GM18858 (cell line): ENCODE data around the gene SLC16A9.
"Not testable (repeated sequence)": the region's sequence is repeated elsewhere in the genome, so short reads cannot be mapped to it uniquely, and the experiment has no call there.

Source experiments
- ATAC-seq: cut with Tn5 transposase; IDR thresholded peaks from one replicate; pipeline ENCODE4 v1.9.1; 2021; ENCODE audit not compliant: unreplicated experiment

Gene SLC16A9

DNA sequence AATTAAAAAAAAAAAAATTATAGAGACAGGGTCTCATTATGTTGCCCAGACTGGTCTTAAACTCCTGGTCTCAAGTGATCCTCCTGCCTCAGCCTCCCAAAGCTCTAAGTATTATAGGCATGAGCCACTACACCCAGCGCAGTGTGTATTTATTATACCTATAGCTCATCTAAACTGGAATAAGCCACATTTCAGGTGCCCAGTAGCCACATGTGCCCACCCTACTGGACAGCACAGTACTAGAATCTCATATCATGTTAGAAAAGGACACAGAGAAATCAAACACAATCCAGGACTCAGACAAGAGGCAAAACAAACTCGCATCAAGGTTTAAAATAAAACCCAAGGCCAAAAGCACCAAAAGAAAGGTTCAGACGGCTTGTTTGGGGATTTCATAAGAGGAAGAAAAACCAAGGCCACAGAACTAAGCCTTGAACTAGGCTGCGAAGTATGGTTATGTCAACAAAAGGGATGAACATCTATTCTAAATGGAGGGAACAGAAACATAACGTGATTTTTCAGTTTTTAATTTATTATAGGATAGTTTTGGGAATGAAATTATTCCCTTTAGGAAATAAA lies 32.3 kb downstream of the SLC16A9 start:
- no peak for ATAC-seq

DNA sequence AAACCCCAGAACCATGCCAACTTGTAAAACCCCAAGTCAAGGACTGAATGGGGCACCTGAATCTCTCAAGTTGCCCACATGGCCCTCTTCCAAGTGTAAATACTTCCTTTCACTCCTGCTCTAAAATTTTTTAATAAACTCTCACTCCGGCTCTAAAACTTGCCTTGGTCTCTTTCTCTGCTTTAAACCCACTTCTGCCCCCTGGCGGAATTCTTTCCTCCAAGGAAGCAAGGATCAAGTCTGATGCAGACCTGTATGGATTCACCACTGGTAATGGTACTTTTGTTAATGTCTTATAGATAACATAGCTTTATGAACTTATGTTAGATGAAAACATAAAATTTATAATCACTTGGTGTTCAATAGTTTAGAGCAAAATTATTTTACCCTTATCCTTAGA lies 33.8 kb downstream of the SLC16A9 start:
- ATAC-seq: no peak

DNA sequence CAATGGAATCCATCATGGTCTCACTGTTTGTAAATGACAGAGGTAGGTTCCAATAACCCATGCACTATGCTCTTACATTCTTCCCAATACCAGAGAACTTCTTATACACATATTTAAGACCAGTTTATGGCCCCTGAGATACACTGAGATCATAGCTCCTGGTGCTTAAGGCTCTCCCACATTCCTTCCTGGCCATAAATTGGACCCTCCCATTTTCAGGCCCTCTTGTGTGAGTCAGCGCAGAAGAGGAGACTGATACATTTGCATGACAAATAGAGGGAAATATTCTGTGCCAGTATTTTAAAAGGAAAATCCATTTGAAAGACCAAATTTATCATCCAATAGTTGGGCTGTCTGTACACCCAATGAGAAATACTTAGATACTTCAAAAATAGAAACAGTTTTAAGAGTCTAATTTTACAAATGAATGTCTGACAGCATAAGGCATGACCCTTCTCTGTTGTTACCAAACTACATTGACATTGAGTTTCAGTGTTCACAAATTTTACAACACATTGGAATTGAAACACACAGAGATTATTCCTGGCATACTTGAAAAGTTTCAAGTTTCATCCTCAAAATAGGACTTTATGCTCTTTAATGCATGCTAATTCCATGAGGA lies 35.3 kb downstream of the SLC16A9 start:
- no peak for ATAC-seq

DNA sequence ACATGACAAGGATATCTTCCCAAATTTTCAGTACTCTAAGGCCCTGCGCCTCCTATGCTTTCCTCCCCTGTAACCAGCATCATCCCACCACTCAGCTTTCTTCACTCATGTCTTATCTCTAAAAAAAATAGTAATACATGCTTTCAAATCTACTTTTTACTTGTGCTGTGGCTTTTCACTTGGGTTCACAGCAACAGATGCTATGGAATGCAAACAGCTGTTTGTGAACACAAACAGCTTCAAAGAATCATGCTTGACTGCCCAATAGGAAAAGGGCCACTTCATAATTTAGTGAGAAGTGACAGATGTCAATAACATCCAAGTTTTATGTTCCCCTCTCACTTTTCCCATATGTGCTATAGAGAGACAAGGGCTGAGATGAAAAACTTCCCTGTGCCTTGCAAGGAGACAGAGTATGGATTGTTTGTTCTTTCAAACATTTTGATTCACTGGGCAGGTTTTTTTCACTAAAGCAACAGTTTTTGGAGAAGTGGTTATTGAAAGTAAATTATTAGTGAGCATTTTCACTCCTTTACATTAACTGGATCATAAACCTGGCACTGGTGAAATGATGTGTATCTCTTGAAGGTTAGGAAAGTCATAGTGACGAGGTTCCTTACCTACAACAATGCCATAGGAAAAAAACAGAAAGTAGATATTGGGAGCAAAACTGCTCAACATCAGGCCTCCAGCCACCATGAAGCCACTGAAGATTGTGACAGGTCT lies 37.3 kb downstream of the SLC16A9 start:
- ATAC-seq: peak; percentile 59

DNA sequence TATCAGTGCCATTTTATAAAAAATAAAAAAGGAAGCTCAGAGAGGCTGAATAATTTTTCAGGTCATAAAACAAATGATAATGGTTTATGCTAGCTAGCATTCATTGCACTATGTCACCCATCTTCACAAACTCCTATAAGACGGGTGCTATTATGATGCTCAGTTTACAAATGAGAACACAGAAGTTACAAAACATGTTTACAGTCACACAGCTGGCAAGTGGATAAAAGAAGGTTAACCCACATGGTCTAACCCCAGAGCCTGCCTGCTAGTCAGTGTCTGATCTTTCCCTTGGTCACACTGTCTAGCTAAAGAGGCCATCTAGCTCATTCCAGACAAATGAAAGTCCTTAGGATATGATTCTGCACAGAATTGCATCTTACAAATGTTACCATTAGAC lies 39.4 kb downstream of the SLC16A9 start:
- ATAC-seq: no peak

DNA sequence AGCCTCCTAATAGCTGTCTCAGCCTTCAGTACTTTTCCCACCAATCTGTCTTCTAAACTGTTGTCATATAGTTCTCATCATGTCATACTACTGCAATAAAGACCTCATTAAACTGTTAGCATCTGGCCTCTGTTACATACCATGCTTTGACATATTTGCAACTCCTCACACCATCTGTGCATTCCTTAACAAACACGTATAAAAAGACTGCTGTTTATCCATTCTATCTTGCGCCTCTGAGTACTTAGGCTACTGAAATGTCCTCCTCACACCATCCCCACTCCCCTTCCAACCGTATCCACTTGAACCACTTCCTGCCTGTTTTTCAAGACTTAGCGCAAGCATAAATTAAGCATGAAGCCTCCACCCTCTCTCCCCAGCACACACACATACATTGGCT lies 41.6 kb downstream of the SLC16A9 start:
- no peak for ATAC-seq

DNA sequence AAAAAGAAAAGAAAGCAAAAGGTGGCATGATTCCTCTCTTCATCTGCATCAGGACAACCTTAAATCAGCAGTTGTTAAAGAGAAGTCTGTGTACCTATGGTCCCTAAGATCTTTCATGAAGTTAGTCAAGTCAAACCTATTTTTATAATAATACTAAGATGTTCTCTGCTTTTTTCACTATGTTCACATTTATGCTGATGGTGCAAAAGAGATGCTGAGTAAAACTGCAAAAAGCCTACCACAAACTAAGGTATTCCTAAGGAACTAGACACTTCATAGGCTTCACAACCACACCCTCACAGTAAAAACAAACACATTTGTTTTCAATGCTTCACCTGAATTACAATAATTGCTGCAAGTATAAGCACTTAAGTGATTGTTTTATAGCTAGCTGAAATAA lies 43.3 kb downstream of the SLC16A9 start:
- ATAC-seq: no peak

DNA sequence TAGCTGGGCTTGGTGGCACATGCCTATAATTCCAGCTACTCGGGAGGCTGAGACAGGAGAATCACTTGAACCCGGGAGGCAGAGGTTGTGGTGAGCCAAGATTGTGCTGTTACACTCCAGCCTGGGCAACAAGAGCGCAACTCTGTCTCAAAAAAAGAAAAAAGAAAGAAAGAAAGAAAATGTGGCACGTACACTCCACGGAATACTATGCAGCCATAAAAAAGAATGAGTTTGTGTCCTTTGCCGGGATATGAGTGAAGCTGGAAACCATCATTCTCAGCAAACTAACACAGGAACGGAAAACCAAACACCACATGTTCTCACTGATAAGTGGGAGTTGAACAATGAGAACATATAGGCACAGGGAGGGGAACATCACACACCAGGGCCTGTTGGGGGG lies 46.4 kb downstream of the SLC16A9 start:
- not testable (repeated sequence) for ATAC-seq

DNA sequence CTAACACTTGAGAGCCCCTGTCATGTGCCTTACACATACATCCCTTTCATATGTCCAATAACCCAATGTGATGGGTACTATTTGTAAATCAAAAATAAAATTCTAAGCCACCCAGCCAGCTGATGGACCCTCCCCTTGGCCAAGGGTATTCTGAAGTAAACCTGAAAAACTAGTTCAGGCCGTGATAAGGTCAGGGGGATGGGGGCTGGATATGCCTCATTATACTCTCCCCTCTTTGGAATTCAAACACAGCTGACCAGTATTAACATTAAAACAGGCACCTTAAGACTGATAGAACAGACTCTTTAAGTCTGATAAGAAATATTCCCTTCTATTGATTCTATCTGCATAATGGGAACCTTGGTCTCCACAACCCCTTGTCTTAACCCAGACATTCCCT lies 51.9 kb downstream of the SLC16A9 start:
- ATAC-seq: no peak

DNA sequence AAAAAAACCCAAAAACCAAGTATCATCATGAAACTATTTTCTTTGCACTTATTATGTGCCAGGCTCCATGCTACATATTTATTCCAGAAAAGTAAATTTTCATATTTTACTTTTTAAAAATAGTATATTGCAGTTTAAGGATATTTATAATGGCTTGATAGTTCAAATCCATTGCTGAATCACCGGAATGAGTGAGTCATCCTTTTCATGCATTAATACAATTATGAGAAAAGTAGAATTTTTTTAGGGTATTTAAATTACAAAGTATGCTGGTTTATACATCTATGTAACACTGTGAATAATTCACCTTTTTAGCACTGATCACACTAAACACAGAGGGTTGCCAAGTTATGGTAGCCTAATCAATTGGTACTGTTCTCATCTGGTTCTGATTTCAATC lies 54.3 kb downstream of the SLC16A9 start:
- ATAC-seq: no peak

DNA sequence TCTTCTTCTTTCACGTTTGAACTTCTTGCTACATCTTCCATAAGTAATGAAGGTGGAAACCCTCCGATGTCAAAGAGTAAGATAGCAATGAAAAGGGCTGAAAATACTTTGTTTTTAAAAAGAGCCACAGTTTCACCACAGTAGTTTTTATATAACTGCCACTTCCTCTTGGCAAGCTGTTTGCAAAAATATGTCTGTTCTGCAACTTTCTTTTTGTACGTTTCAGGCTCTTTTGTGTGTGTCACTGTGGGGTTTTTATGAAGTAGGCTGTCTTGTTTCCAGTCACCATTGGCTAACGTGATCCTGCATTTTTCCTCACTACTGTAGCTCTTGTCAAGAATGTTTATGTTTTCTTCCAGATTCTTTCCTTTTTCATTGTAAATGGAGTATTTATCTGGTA lies 55.6 kb downstream of the SLC16A9 start:
- no peak for ATAC-seq

DNA sequence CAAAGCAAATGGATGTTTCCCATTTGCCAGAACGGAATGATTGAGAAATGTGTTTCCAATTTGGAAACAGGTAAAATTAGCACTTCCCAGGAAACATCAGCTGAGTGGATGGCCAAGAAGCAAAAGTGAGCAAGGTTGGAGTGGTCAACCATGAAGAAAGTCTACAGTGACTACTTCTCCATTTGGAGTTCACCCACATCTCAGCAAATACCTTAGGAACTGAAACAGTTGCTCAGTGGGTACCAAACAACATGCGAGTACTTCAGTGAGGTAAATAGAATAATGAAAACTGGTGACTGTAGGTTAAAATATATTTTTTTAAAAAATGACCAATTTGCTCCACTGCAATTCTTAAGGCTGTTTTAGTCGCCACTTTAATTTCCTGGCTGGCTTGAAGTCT lies 57.7 kb downstream of the SLC16A9 start:
- no peak for ATAC-seq

DNA sequence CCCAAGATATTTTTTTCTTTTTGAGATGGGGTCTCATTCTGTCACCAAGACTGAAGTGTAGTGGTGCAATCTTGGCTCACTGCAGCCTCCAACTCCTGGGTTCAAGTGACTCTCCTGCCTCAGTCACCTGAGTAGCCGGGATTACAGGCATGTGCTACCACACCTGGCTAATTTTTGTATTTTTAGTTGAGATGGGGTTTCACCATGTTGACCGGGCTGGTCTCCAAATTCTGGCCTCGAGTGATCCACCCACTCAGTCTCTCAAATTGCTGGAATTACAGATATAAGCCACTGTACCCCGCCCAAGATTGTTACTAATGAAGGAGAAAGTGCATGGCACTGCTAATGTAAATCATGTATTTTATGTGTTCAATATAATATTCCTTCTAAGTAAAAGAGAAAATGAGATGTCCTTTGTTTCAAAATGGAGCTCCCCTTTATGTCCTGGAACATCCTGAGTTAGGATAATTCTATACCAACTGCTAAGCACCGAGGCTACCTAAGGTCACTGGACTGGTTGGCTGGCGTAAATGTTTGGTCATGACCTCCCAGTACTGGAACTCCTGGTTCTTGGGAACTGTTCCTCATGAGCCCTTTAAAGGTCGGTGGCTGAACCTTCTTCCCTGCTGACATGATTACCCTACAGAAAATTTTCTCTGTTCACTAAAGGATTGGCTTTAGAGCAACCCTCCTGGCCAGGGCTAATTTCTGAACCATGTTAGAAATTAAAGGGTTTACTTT lies 59.9 kb downstream of the SLC16A9 start:
- ATAC-seq: no peak

DNA sequence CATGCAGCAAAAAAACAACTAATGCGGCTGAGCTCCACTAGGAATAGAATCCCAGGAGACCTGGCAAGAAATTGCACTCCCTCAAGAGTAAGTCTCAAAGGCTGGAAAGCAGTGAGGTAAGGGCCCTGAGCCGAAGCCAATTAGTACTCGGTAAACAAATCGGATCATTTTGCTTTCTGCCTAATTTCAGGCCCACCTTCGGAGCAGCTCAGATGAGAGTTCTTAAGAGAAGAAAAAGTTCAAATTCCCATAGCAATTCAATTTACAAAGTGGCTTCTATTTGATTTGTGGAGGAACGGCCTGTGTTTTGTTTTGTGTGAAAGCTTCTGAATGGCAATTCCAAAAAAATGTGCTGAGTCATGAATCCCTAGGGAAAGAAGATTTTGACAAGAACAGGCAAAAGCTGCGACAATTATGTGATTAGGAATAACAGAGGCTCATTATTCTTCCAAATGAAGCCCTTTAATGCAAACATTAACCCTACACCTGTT lies 60.9 kb downstream of the SLC16A9 start:
- no peak for ATAC-seq

DNA sequence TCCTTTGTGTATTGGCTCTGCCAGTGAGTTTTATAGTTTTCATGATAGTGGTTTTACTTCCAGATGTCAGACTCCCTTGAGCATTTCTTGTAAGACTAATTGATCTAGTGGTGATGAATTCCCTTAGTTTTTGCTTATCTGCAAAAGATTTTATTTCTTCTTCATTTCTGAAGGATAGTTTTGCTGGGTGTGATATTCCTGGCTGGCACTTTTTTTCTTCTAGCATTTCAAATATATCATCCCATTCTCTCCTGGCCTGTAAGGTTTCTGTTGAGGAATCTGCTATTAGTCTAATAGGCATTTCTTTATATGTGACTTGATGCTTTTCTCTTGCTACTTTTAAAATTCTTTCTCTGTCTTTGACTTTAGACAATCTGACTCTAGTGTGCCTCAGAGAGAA lies 64.8 kb downstream of the SLC16A9 start:
- ATAC-seq: no peak

DNA sequence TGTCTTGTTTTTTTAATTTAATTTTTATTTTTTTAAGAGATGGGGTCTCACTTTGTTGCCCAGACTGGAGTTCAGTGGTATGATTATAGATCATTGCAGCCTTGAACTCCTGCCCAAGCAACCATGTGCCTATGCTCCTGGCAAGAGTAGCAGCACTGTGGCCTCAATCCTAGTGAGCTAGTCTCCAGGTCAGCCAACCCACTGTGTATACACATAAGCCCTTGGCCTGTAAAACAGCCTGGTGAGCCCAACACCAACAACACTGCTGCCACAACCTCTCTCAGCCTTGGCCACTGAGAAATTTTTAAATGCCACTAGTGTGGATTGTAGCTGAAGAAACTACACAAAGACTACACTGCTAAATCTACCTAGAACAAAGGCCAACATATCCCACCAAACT lies 68.0 kb downstream of the SLC16A9 start:
- not testable (repeated sequence) for ATAC-seq

DNA sequence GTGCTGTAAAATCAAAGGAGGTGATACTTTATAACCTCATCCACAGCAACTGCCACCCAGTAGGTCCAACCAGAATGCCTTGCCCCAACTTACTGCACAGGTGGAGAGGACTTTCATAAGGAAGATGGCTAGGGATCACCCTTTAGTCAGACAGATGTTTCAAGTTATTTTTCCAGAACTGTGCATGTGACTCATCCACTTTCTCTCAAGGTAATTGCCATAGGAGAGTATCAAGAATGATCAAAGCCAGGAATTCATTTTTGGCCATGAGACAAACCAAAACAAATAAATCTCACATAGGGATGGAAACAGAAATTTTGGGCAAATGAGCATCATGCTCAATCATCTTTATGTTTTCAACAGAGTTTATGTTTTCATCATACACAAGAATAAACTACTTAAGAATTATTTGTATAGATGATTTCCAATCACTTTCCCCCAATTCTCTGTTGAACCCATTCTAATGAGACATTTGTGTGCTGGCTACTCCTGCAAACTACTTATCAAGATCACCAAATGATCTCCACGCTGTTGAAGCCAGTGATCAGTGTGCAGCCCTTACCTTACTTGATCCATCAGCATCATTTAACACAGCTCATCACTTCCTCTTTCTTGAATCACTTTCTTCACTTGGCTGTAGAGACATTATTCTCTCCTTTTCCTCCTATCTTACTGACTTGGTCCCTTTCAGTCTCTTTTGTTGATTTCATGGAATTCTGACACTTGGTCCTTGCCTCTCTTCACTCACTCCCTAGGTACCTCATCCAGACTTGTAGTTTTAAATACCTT lies 74.0 kb downstream of the SLC16A9 start:
- ATAC-seq: no peak

DNA sequence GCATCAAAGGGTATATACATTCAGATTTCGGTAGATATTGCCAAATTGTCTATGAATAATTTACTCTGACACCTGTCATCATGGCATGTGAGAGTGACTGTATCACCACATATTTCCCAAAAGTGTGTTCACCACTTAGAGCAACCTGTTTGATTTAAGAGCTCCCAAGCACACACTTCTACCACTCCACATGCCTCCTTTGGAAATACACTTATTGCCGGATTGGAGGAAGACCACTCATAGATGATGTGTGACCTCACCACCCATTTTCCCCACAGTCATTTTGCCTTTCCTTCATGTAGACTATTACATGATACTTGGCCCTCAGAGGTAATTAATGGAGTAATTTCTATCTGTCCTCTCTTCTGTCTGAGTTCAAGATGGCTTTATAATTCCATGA lies 75.5 kb downstream of the SLC16A9 start:
- no peak for ATAC-seq

DNA sequence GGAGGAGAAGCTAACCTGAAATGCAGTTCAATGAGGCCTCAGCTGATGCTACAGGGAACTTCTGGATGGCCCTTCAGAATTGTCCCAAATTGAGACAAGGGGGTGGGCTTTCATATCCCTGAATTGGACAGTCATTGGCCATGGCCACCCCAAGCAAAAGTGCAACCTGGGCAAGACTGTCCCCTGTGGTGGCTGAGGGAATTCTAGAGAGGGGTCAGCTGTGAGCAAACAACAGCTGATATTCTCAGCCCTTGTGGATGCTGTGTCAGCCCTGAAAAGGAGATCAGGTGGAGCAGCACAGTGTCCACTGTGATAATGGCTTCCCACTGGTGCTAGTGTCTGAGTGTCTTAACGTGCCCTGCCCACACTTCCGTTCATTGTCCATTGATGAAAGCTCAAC lies 76.6 kb downstream of the SLC16A9 start:
- no peak for ATAC-seq

DNA sequence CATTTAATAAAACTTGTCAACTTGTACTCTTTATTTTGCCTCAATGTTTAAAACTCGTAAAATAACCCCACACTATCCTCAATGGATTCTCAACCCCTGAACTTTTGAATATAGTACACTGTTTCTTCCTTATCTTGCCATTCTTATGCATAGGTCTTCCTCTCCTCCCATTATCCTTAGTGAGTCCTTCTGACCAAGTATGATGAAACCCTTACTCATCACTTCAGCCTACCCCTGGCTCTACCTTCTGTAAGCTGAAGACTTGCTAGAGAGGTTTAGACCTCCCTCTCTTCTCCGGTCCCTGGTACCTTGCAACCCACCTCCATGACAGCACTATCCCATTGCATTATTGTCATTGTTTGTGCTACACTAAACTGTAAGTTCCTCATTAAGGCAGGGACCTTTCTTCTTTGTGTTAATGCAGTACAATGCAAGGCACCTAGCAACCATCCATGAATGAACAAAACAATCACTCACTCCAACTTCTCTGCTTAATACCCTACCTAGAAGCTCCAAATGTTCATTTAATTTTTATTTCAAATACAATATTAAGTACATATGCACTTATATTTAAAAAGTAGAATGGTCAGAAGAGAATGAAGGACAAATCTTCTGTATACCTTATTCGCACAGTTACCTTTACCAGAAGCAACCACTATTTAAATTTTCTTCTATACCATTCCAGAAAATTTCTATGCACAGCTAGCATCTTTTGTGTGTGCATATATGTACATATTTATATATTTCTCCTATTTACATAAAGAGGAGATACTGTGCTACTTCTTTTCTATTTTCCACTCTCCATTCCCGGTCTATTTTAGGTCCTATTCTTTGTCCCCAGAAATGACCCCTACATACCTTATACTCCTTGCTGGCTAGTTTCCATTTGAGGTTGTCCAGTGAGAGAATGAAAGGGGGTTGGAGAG lies 77.5 kb downstream of the SLC16A9 start:
- no peak for ATAC-seq
